IMR-90 (cell line): Measurements from ENCODE around the gene KDM2A. TPM values are rescaled to one million over a fixed set of nuclear protein-coding genes. Genes with fewer than 3 reads are reported as not detected.

Experiments
- ATAC-seq: fragments of 200-7000 bp; cut with Tn5 transposase; 2 replicates; pipeline ENCODE4 v1.9.1; 2020; ENCODE audit warnings: low read depth, mild to moderate bottlenecking, moderate library complexity
- BruUV-seq: library from RNA; stranded (reverse); fragments of 400-500 nt; replicated peaks from 2 replicates; lab custom pipeline; 2021; lab: Mats Ljungman, UMichigan
- CTCF ChIA-PET: fragments of 300-600 bp; formaldehyde crosslinking; extraction: SDS; loops from one replicate; lab custom pipeline; 2021; ENCODE audit warnings: antibody characterized with exemption; lab: Yijun Ruan, JAX
- POLR2A ChIA-PET: fragments of 300-600 bp; sonication (Branson Sonifier 250); formaldehyde crosslinking; loops from one replicate; lab custom pipeline; 2022; ENCODE audit warnings: antibody characterized with exemption; ENCODE audit not compliant: unreplicated experiment; lab: Charles Lee
- DNase-seq: peaks from one replicate; pipeline ENCODE4 v3.0.0; 2013
- H2AFZ ChIP-seq: replicated peaks from 2 replicates; pipeline ENCODE3; 2013; ENCODE audit warnings: low read length, mild to moderate bottlenecking; ENCODE audit not compliant: poor library complexity
- H2AK5ac ChIP-seq: 2 replicates; pipeline ENCODE4 v1.6.1; 2013; ENCODE audit warnings: low read depth, low read length, inconsistent platforms
- H2AK9ac ChIP-seq: replicated peaks from 2 replicates; pipeline ENCODE3; 2013; ENCODE audit warnings: mild to moderate bottlenecking, low read depth, low read length, moderate library complexity; ENCODE audit not compliant: poor library complexity
- H2BK120ac ChIP-seq: 2 replicates; pipeline ENCODE4 v1.6.1; 2013; ENCODE audit warnings: low read depth, low read length, inconsistent platforms
- H2BK15ac ChIP-seq: 3 replicates; pipeline ENCODE4 v1.6.1; 2013; ENCODE audit warnings: low read depth, low read length, inconsistent platforms
- H2BK20ac ChIP-seq: 2 replicates; pipeline ENCODE4 v1.6.1; 2013; ENCODE audit warnings: low read depth, mild to moderate bottlenecking, inconsistent platforms, low read length, moderate library complexity
- H2BK5ac ChIP-seq: 2 replicates; pipeline ENCODE4 v1.6.1; 2013; ENCODE audit warnings: mild to moderate bottlenecking, low read depth, low read length, inconsistent platforms; ENCODE audit not compliant: poor library complexity, severe bottlenecking
- H3K14ac ChIP-seq: replicated peaks from 2 replicates; pipeline ENCODE4 v1.6.1; 2013; ENCODE audit warnings: low read depth, low read length, inconsistent platforms
- H3K18ac ChIP-seq: 2 replicates; pipeline ENCODE4 v1.6.1; 2013; ENCODE audit warnings: low read depth, low read length, control low read depth
- H3K23ac ChIP-seq: 2 replicates; pipeline ENCODE4 v1.6.1; 2013; ENCODE audit warnings: low read depth, low read length, inconsistent platforms
- H3K27ac ChIP-seq: 2 replicates; pipeline ENCODE4 v1.5.1; 2013; ENCODE audit warnings: mild to moderate bottlenecking, control low read depth, low read length; ENCODE audit not compliant: insufficient read depth
- H3K27me3 ChIP-seq: 2 replicates; pipeline ENCODE4 v1.6.1; 2013; ENCODE audit warnings: low read length; ENCODE audit not compliant: control insufficient read depth, insufficient read depth
- H3K36me3 ChIP-seq: 2 replicates; pipeline ENCODE4 v1.6.1; 2013; ENCODE audit warnings: low read length, mixed read lengths; ENCODE audit not compliant: control insufficient read depth, insufficient read depth
- H3K4ac ChIP-seq: 2 replicates; pipeline ENCODE4 v1.6.1; 2013; ENCODE audit warnings: low read depth, low read length, inconsistent platforms
- H3K4me1 ChIP-seq: 2 replicates; pipeline ENCODE4 v1.6.1; 2013; ENCODE audit warnings: low read length, mixed read lengths; ENCODE audit not compliant: control insufficient read depth, insufficient read depth
- H3K4me2 ChIP-seq: 2 replicates; pipeline ENCODE4 v1.6.1; 2013; ENCODE audit warnings: low read depth, mild to moderate bottlenecking, control low read depth, low read length, moderate library complexity
- H3K4me3 ChIP-seq: 2 replicates; pipeline ENCODE4 v1.5.1; 2013; ENCODE audit warnings: low read depth, mild to moderate bottlenecking, control low read depth, low read length, moderate library complexity; ENCODE audit not compliant: insufficient read depth
- H3K56ac ChIP-seq: 2 replicates; pipeline ENCODE4 v1.6.1; 2013; ENCODE audit warnings: low read length, inconsistent platforms; ENCODE audit not compliant: insufficient read depth; ENCODE audit errors: extremely low read depth
- H3K79me1 ChIP-seq, 2 experiments: 2 replicates each; pipeline ENCODE4 v1.6.1; 2013; ENCODE audit warnings: low read length in 2 of 2, inconsistent platforms in 1 of 2, low read depth in 1 of 2
- H3K9ac ChIP-seq: 2 replicates; pipeline ENCODE4 v1.6.1; 2013; ENCODE audit warnings: low read depth, low read length, control low read depth
- H3K9me1 ChIP-seq: 2 replicates; pipeline ENCODE4 v1.6.1; 2013; ENCODE audit warnings: low read length, inconsistent platforms; ENCODE audit not compliant: insufficient read depth
- H3K9me3 ChIP-seq: 2 replicates; pipeline ENCODE4 v1.6.1; 2013; ENCODE audit warnings: low read length; ENCODE audit not compliant: control insufficient read depth, insufficient read depth
- H4K20me1 ChIP-seq: 2 replicates; pipeline ENCODE4 v1.6.1; 2013; ENCODE audit warnings: low read length, inconsistent platforms; ENCODE audit not compliant: insufficient read depth
- H4K5ac ChIP-seq: 2 replicates; pipeline ENCODE4 v1.6.1; 2013; ENCODE audit warnings: mild to moderate bottlenecking, low read depth, low read length, control low read depth
- H4K8ac ChIP-seq, 2 experiments: 2 replicates each; pipeline ENCODE4 v1.6.1; 2013; ENCODE audit warnings: low read depth in 2 of 2, low read length in 2 of 2, control low read depth in 1 of 2, inconsistent platforms in 1 of 2
- H4K91ac ChIP-seq: 2 replicates; pipeline ENCODE4 v1.6.1; 2013; ENCODE audit warnings: low read depth, low read length, inconsistent platforms; ENCODE audit not compliant: insufficient read depth
- BHLHE40 ChIP-seq: fragments of 150-350 bp; IDR thresholded peaks from 2 replicates; pipeline ENCODE4 v1.6.1; 2016; ENCODE audit warnings: mild to moderate bottlenecking, low read depth, low read length
- CEBPB ChIP-seq: IDR thresholded peaks from 2 replicates; pipeline ENCODE4 v1.6.1; 2012; ENCODE audit warnings: low read depth, low read length, improper control_type of control experiment
- CHD1 ChIP-seq: IDR thresholded peaks from 2 replicates; pipeline ENCODE4 v1.6.1; 2012; ENCODE audit warnings: low read depth, low read length, improper control_type of control experiment
- FOS ChIP-seq: fragments of 150-350 bp; IDR thresholded peaks from 2 replicates; pipeline ENCODE4 v1.6.1; 2016; ENCODE audit warnings: low read depth, low read length
- MAFK ChIP-seq: IDR thresholded peaks from 2 replicates; pipeline ENCODE4 v1.6.1; 2012; ENCODE audit warnings: low read depth, low read length, improper control_type of control experiment
- MAZ ChIP-seq: IDR thresholded peaks from 2 replicates; pipeline ENCODE4 v1.6.1; 2012; ENCODE audit warnings: low read depth, mild to moderate bottlenecking, low read length, improper control_type of control experiment, moderate library complexity, borderline replicate concordance
- MXI1 ChIP-seq: IDR thresholded peaks from 2 replicates; pipeline ENCODE4 v1.6.1; 2012; ENCODE audit warnings: low read depth, mild to moderate bottlenecking, low read length, moderate library complexity, borderline replicate concordance
- NFE2L2 ChIP-seq: fragments of 150-350 bp; IDR thresholded peaks from 2 replicates; pipeline ENCODE4 v1.6.1; 2016; ENCODE audit warnings: low read depth, mild to moderate bottlenecking, low read length
- POLR2A ChIP-seq: IDR thresholded peaks from 2 replicates; pipeline ENCODE4 v1.6.1; 2012; ENCODE audit warnings: mild to moderate bottlenecking, low read depth, low read length
- RAD21 ChIP-seq: IDR thresholded peaks from 2 replicates; pipeline ENCODE4 v1.6.1; 2012; ENCODE audit warnings: low read length, improper control_type of control experiment
- RCOR1 ChIP-seq: IDR thresholded peaks from 2 replicates; pipeline ENCODE4 v1.6.1; 2012; ENCODE audit warnings: mild to moderate bottlenecking, low read length, improper control_type of control experiment; ENCODE audit not compliant: insufficient replicate concordance
- RFX5 ChIP-seq: IDR thresholded peaks from 2 replicates; pipeline ENCODE4 v1.8.0; 2012; ENCODE audit warnings: low read depth, mild to moderate bottlenecking, low read length, moderate library complexity
- SMC3 ChIP-seq: fragments of 150-350 bp; IDR thresholded peaks from 2 replicates; pipeline ENCODE4 v1.6.1; 2016; ENCODE audit warnings: low read depth, mild to moderate bottlenecking, antibody characterized with exemption, low read length, moderate library complexity
- WGBS, 2 experiments: methylation state at CpG; one replicate each; pipeline versions ENCODE4 v1.1.5 to v1.1.7; 2013; ENCODE audit warnings: missing lambda C conversion rate in 2 of 2; ENCODE audit not compliant: insufficient read length in 1 of 2; ENCODE audit errors: extremely low coverage in 2 of 2; 5-methylcytosine and 5-hydroxymethylcytosine counted together
- dilution Hi-C: fragments of 300-500 bp; cut with HindIII; formaldehyde crosslinking; loops from one replicate; pipeline ENCODE4 v1.14.3; 2018; ENCODE audit warnings: low sequenced_read_pairs; ENCODE audit not compliant: unreplicated experiment
- in situ Hi-C: fragments of 300-500 bp; cut with MboI; formaldehyde crosslinking; loops from 3 replicates; pipeline ENCODE4 v1.14.3; 2019; ENCODE audit warnings: low sequenced_read_pairs, inconsistent platforms, mixed read lengths
- intact Hi-C: fragments of 100-400 bp; cut with micrococcal nuclease; formaldehyde crosslinking; loops from 2 replicates; pipeline ENCODE4 v1.10.0; 2022
- polyA plus RNA-seq, 3 experiments: library from polyadenylated mRNA; depleted of rRNA; stranded (reverse); fragments of >200 nt; gene quantifications; 2 replicates each; pipeline ENCODE4 v1.2.3, GENCODE V29; 2012; ENCODE audit warnings: low replicate concordance in 1 of 3
- total RNA-seq: library from RNA; depleted of rRNA; stranded (reverse); fragments of >200 nt; gene quantifications from 2 replicates; pipeline ENCODE4 v1.2.3, GENCODE V29; 2012
- TF ChIP-seq, protein P1 (sequence below): fragments of 150-350 bp; IDR thresholded peaks from 2 replicates; pipeline ENCODE4 v1.6.1; 2016; ENCODE audit warnings: low read depth, mild to moderate bottlenecking, low read length, moderate library complexity, borderline replicate concordance
- TF ChIP-seq, protein P2 (sequence below): conservative IDR thresholded peaks from 2 replicates; pipeline ENCODE4 v1.5.1; 2012; ENCODE audit warnings: mild to moderate bottlenecking, low read depth, low read length, improper control_type of control experiment
- TF ChIP-seq, protein P3 (sequence below): fragments of 150-350 bp; IDR thresholded peaks from 2 replicates; pipeline ENCODE4 v1.6.1; 2017; ENCODE audit warnings: mild to moderate bottlenecking, antibody characterized with exemption, low read length, low read depth

KDM2A gene
- total and polyA plus RNA-seq, 2 of the 4 experiments (the other 2 are of a cell fraction): 26.7 to 42.6 TPM

DNA sequence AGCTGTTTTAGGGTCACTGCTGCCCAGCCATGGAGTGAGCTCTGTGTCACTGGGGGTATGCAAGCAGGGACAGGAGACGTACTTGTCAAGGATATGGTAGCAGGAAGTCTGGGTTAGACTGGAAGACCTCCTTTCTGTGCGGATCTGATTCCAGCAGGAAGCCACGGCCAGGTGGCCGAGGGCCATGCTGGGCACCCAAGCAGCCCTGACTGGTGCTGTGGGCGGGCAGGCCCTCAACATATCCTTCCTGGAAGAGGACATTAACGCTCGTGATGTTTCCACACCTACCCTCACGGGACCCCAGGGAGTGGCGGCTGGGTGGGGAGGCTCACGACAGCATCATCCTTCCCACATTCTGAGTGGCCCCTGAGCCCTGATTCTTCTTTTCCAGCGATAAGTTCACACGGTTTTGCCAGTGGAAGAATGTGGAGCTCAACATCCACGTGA, 161.3 kb downstream of the KDM2A start:
- Histone ChIP-seq H4K8ac (no peak overlapping the region), H2AK5ac (no peak overlapping the region), H2BK5ac (no peak overlapping the region), H3K27ac (no peak overlapping the region), H3K23ac (no peak overlapping the region), H2BK120ac (no peak overlapping the region), H3K18ac (no peak overlapping the region), H3K4me2 (no peak overlapping the region), H2AFZ (no peak overlapping the region), H3K79me1 (peaks cover 22 to 57% of the 10 kb centered on the region in 2 experiments), H2BK20ac (no peak overlapping the region), H3K4me3 (no peak overlapping the region), H4K91ac (no peak overlapping the region), H3K9ac (no peak overlapping the region), H3K9me3 (no peaks in the 10 kb centered on the region), H3K27me3 (no peaks in the 10 kb centered on the region), H3K9me1 (peaks cover 8% of the 10 kb centered on the region), H3K56ac (no peak overlapping the region), H4K20me1 (peaks cover 5% of the 10 kb centered on the region), H3K14ac (no peak overlapping the region), H3K4me1 (peaks cover 14% of the 10 kb centered on the region), H3K4ac (no peak overlapping the region), H3K36me3 (peaks cover 59% of the 10 kb centered on the region), H4K5ac (no peak overlapping the region), H2BK15ac (no peak overlapping the region), H2AK9ac (no peak overlapping the region)
- dilution Hi-C loops (no loop called here), intact Hi-C loops (no loop called here), in situ Hi-C loops (no loop called here)
- BruUV-seq: no TSS peak
- CTCF ChIA-PET: no interaction called here
- POLR2A ChIA-PET: no interaction called here
- ATAC-seq: no peak
- WGBS, 2 experiments: 93% methylated on average over 5 of the region's 13 CpGs; no CpG with 5 or more reads in 1 of the 2 experiments
- no peak for TF ChIP-seq NFE2L2
- no peak for TF ChIP-seq SMC3
- TF ChIP-seq FOS: no peak
- no peak for TF ChIP-seq CEBPB
- TF ChIP-seq, protein P1, sequence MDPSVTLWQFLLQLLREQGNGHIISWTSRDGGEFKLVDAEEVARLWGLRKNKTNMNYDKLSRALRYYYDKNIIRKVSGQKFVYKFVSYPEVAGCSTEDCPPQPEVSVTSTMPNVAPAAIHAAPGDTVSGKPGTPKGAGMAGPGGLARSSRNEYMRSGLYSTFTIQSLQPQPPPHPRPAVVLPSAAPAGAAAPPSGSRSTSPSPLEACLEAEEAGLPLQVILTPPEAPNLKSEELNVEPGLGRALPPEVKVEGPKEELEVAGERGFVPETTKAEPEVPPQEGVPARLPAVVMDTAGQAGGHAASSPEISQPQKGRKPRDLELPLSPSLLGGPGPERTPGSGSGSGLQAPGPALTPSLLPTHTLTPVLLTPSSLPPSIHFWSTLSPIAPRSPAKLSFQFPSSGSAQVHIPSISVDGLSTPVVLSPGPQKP: no peak
- TF ChIP-seq, protein P2, sequence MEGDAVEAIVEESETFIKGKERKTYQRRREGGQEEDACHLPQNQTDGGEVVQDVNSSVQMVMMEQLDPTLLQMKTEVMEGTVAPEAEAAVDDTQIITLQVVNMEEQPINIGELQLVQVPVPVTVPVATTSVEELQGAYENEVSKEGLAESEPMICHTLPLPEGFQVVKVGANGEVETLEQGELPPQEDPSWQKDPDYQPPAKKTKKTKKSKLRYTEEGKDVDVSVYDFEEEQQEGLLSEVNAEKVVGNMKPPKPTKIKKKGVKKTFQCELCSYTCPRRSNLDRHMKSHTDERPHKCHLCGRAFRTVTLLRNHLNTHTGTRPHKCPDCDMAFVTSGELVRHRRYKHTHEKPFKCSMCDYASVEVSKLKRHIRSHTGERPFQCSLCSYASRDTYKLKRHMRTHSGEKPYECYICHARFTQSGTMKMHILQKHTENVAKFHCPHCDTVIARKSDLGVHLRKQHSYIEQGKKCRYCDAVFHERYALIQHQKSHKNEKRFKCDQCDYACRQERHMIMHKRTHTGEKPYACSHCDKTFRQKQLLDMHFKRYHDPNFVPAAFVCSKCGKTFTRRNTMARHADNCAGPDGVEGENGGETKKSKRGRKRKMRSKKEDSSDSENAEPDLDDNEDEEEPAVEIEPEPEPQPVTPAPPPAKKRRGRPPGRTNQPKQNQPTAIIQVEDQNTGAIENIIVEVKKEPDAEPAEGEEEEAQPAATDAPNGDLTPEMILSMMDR: no peak
- TF ChIP-seq MAZ: no peak
- TF ChIP-seq, protein P3, sequence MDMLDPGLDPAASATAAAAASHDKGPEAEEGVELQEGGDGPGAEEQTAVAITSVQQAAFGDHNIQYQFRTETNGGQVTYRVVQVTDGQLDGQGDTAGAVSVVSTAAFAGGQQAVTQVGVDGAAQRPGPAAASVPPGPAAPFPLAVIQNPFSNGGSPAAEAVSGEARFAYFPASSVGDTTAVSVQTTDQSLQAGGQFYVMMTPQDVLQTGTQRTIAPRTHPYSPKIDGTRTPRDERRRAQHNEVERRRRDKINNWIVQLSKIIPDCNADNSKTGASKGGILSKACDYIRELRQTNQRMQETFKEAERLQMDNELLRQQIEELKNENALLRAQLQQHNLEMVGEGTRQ: no peak
- no peak for TF ChIP-seq POLR2A
- TF ChIP-seq CHD1: no peak
- TF ChIP-seq MAFK: no peak
- no peak for TF ChIP-seq RFX5
- TF ChIP-seq MXI1: no peak
- no peak for TF ChIP-seq RAD21
- TF ChIP-seq BHLHE40: no peak
- no peak for TF ChIP-seq RCOR1
- DNase-seq: no peak
